Fibroblast of lung (primary cell): Measurements from ENCODE around the gene C3orf33. TPM values are rescaled to one million over a fixed set of nuclear protein-coding genes. Genes with fewer than 3 reads are reported as not detected.
A peak's percentile ranks its signal among the peaks of the same experiment; 100 is the strongest.

Source experiments
- DNase-seq, 2 donors: peaks; one replicate each; pipeline versions ENCODE4 v3.0.0 to v3.0.0-alpha.2; 2010; ENCODE audit warnings: low read depth in 2 of 2
- H2AFZ ChIP-seq: 2 replicates; pipeline ENCODE4 v1.5.1; 2012; ENCODE audit warnings: low read length, control low read depth, inconsistent platforms
- H3K27ac ChIP-seq: 2 replicates; pipeline ENCODE4 v1.5.1; 2011; ENCODE audit warnings: low read length, control low read depth; ENCODE audit not compliant: insufficient read depth
- H3K27me3 ChIP-seq: 2 replicates; pipeline ENCODE4 v1.5.1; 2011; ENCODE audit warnings: mild to moderate bottlenecking, low read length; ENCODE audit not compliant: control insufficient read depth, insufficient read depth
- H3K36me3 ChIP-seq: 2 replicates; pipeline ENCODE4 v1.5.1; 2011; ENCODE audit warnings: low read length; ENCODE audit not compliant: control insufficient read depth, insufficient read depth
- H3K4me1 ChIP-seq: 2 replicates; pipeline ENCODE4 v1.5.1; 2011; ENCODE audit warnings: low read length; ENCODE audit not compliant: control insufficient read depth, insufficient read depth; ENCODE audit errors: extremely low read depth
- H3K4me2 ChIP-seq: 2 replicates; pipeline ENCODE4 v1.5.1; 2011; ENCODE audit warnings: low read length, control low read depth; ENCODE audit not compliant: insufficient read depth; ENCODE audit errors: extremely low read depth
- H3K4me3 ChIP-seq, 4 experiments: fragments of 200-600 bp in 1 of 4; sonication (generic) in 1 of 4; replicated peaks in 1 of 4; 2 replicates each; pipeline ENCODE4 v1.5.1; 2011 to 2016; ENCODE audit warnings: low read length in 4 of 4, low read depth in 3 of 4, mild to moderate bottlenecking in 3 of 4, control low read depth in 2 of 4, inconsistent platforms in 1 of 4, mixed read lengths in 1 of 4; ENCODE audit not compliant: insufficient read depth in 1 of 4; ENCODE audit errors: control extremely low read depth in 1 of 4
- H3K79me2 ChIP-seq: 2 replicates; pipeline ENCODE4 v1.5.1; 2012; ENCODE audit warnings: mild to moderate bottlenecking, low read length, inconsistent platforms; ENCODE audit not compliant: control insufficient read depth, insufficient read depth
- H3K9ac ChIP-seq: 2 replicates; pipeline ENCODE4 v1.5.1; 2011; ENCODE audit warnings: mild to moderate bottlenecking, low read length, control low read depth; ENCODE audit not compliant: insufficient read depth
- H3K9me3 ChIP-seq: 2 replicates; pipeline ENCODE4 v1.5.1; 2012; ENCODE audit warnings: low read depth, low read length; ENCODE audit not compliant: control insufficient read depth, insufficient read depth
- H4K20me1 ChIP-seq: 2 replicates; pipeline ENCODE4 v1.5.1; 2011; ENCODE audit warnings: low read length; ENCODE audit not compliant: control insufficient read depth, insufficient read depth; ENCODE audit errors: extremely low read depth
- EZH2 ChIP-seq: IDR thresholded peaks from 2 replicates; pipeline ENCODE4 v1.5.1; 2012; ENCODE audit warnings: low read length, control low read depth, mild to moderate bottlenecking; ENCODE audit errors: missing control alignments
- polyA minus RNA-seq: library from RNA; depleted of rRNA, polyadenylated mRNA; stranded (reverse); fragments of >200 nt; gene quantifications from 2 replicates; pipeline ENCODE4 v1.2.3, GENCODE V29; 2011; ENCODE audit warnings: low replicate concordance
- polyA plus RNA-seq, 2 donors: library from polyadenylated mRNA; depleted of rRNA in 1 of 2; stranded (reverse) in 1 of 2; unstranded in 1 of 2; fragments of >200 nt; gene quantifications; 2 replicates each; pipeline ENCODE4 v1.2.1, GENCODE V29; 2011 to 2012; ENCODE audit warnings: missing spikeins in 1 of 2
- total RNA-seq: library from RNA; depleted of rRNA; stranded (reverse); fragments of >200 nt; gene quantifications from 2 replicates; pipeline ENCODE4 v1.2.1, GENCODE V29; 2014
- TF ChIP-seq, protein P1 (sequence below), 2 donors: IDR thresholded peaks in 1 of 2; conservative IDR thresholded peaks in 1 of 2; 1 replicate in 1 of 2; 2 replicates in 1 of 2; pipeline ENCODE4 v1.5.1; 2011 to 2012; ENCODE audit warnings: low read length in 2 of 2, control low read depth in 1 of 2, inconsistent platforms in 1 of 2, low read depth in 1 of 2, mild to moderate bottlenecking in 1 of 2

The C3orf33 gene, protein sequence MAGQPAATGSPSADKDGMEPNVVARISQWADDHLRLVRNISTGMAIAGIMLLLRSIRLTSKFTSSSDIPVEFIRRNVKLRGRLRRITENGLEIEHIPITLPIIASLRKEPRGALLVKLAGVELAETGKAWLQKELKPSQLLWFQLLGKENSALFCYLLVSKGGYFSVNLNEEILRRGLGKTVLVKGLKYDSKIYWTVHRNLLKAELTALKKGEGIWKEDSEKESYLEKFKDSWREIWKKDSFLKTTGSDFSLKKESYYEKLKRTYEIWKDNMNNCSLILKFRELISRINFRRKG
- total RNA-seq, result 3.6 TPM in 2 replicates
- 3.3 and 3.5 TPM in 2 replicates for polyA plus RNA-seq
- 2.5 and 2.8 TPM in 2 replicates for polyA plus RNA-seq (2012)
- polyA minus RNA-seq, result 2.6 and 5.5 TPM in 2 replicates

GRCh38 chr3:155805802-155806618 lies at the start of gene C3orf33:
Gene C3orf33, minus strand, starts transcription at chr3:155806278. Its CDS starts 26 bp downstream, at chr3:155806252.
- Histone ChIP-seq H3K27ac (peak within 1 kb of the TSS; percentile 64), H3K4me2 (peak within 1 kb of the TSS; percentile 91), H3K9me3 (no peaks in the 10 kb centered on the region), H2AFZ (peak within 1 kb of the TSS; percentile 93), H3K36me3 (no peaks in the 10 kb centered on the region), H3K27me3 (no peaks in the 10 kb centered on the region), H3K79me2 (no peaks in the 10 kb centered on the region), H3K4me1 (no peaks in the 10 kb centered on the region), H4K20me1 (no peaks in the 10 kb centered on the region), H3K4me3 (peak within 1 kb of the TSS; percentile 56 to 78 (median 66)), H3K9ac (peak within 1 kb of the TSS; percentile 77)
- TF ChIP-seq, protein P1, sequence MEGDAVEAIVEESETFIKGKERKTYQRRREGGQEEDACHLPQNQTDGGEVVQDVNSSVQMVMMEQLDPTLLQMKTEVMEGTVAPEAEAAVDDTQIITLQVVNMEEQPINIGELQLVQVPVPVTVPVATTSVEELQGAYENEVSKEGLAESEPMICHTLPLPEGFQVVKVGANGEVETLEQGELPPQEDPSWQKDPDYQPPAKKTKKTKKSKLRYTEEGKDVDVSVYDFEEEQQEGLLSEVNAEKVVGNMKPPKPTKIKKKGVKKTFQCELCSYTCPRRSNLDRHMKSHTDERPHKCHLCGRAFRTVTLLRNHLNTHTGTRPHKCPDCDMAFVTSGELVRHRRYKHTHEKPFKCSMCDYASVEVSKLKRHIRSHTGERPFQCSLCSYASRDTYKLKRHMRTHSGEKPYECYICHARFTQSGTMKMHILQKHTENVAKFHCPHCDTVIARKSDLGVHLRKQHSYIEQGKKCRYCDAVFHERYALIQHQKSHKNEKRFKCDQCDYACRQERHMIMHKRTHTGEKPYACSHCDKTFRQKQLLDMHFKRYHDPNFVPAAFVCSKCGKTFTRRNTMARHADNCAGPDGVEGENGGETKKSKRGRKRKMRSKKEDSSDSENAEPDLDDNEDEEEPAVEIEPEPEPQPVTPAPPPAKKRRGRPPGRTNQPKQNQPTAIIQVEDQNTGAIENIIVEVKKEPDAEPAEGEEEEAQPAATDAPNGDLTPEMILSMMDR (conservative IDR thresholded peaks at IDR 0.05 in 1 of 2, IDR thresholded peaks at IDR 0.05 in 1 of 2; ENCODE audit: low read depth in 1 of 2, low read length in 2 of 2), result peak; percentile 53 to 79
- TF ChIP-seq EZH2, result no peak
- DNase-seq, result peak; percentile 54

DNA sequence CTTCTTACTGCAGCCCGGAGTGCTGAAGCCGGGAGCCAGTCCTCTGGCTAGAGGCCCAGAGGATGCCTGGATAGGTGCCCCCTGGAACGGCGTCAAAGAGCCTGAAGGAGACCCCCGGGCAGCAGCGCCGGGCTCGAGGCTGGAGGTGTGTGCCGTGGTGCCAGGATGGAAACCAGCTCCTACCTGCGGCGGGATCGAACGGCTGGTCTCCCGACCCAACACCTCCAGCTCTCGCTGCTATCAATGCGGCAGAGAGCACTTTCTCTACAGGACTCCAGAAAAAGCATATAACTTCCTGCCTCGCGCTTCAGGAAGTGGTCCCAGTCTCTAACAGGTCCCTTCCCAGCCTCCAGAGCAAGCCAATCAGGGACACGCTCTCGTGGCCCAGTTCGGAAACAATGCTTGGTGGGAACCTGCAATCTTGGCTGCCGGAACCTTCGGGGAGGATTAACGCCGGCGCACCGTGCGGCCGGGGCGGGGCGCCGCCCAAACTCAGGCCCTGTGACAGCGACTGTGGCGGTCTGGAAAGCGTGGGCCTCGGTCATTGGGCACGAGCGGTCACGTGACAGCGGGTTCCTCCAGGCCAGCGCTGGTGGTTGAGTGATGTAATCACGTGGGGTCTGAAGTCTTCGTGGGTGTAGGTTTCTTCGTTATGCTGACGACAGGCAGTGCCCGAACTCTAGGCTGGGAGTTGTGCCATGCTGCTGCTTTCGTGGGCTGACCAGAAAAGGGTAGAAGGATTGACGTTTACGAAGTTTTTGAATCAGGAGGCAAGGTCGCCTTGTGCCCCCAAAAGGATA lies 48.3 kb upstream of the C3orf33 start, which contains the start of gene SLC33A1:
SLC33A1 (minus strand) TSS at position 287 of the 800 bp plus-strand sequence. CDS start 430 bp downstream, outside the sequence.
- Histone ChIP-seq H3K4me3 (peak within 1 kb of the TSS; percentile 74 to 98 (median 96)), H3K9me3 (no peaks in the 10 kb centered on the region), H3K4me1 (no peaks in the 10 kb centered on the region), H3K79me2 (peaks cover 39% of the 10 kb centered on the region), H4K20me1 (no peaks in the 10 kb centered on the region), H3K9ac (peak within 1 kb of the TSS; percentile 80), H3K4me2 (peak within 1 kb of the TSS; percentile 92), H3K36me3 (no peaks in the 10 kb centered on the region), H3K27ac (peak within 1 kb of the TSS; percentile 91), H3K27me3 (no peaks in the 10 kb centered on the region), H2AFZ (peak within 1 kb of the TSS; percentile 91)
- TF ChIP-seq, protein P1 (conservative IDR thresholded peaks at IDR 0.05 in 1 of 2, IDR thresholded peaks at IDR 0.05 in 1 of 2; ENCODE audit: low read depth in 1 of 2, low read length in 2 of 2), result no peak
- peak; percentile 99 to 100 for DNase-seq
